ENCODE data around the gene TELO2. TPM values are rescaled to one million over a fixed set of nuclear protein-coding genes. Genes with fewer than 3 reads are reported as not detected.

The TELO2 gene
- total RNA-seq, 4 donors from 2014 or later = 23.1 to 40.0 (median 34.1) TPM

- intact Hi-C loops (cut with DNase I; ENCODE audit: low total_unique reads) = no loop called here
- H3K4me3 ChIP-seq (ENCODE audit: low read depth, poor library complexity, severe bottlenecking) = no peak overlapping the region
- 39 to 46% methylated on average over 33 of the region's 35 CpGs for WGBS, 2 donors
- peak; percentile 66 to 93 for DNase-seq (ENCODE audit: low spot score in 2 of 2)
- TF ChIP-seq POLR2A (IDR thresholded peaks at IDR 0.05) = no peak
These were observed 37.9 kb downstream of the TELO2 start for GRCh38 chr16:1530883-1531637.

DNA sequence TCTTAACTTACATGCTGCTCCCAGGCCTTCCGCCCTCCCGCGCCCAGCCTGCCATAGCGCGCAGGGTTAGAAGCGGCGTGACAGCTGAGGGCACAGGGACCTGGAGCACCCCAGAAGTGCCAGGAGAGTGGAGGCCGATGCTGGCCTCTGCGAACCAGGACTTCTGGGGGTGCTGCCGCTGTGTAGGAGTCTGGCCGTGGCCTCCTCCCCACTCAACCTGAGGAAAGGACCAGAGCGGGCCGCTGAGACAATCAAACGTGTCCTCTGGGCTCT, 38.4 kb downstream of the TELO2 start:
- intact Hi-C loops (cut with DNase I; ENCODE audit: low total_unique reads) = no loop called here
- no peak overlapping the region for H3K4me3 ChIP-seq (ENCODE audit: low read depth, poor library complexity, severe bottlenecking)
- no peak for DNase-seq (ENCODE audit: low spot score in 2 of 2)
- 66 to 74% methylated on average over 13 to 14 of the region's 14 CpGs for WGBS, 2 donors
- TF ChIP-seq, protein P1, sequence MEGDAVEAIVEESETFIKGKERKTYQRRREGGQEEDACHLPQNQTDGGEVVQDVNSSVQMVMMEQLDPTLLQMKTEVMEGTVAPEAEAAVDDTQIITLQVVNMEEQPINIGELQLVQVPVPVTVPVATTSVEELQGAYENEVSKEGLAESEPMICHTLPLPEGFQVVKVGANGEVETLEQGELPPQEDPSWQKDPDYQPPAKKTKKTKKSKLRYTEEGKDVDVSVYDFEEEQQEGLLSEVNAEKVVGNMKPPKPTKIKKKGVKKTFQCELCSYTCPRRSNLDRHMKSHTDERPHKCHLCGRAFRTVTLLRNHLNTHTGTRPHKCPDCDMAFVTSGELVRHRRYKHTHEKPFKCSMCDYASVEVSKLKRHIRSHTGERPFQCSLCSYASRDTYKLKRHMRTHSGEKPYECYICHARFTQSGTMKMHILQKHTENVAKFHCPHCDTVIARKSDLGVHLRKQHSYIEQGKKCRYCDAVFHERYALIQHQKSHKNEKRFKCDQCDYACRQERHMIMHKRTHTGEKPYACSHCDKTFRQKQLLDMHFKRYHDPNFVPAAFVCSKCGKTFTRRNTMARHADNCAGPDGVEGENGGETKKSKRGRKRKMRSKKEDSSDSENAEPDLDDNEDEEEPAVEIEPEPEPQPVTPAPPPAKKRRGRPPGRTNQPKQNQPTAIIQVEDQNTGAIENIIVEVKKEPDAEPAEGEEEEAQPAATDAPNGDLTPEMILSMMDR (IDR thresholded peaks at IDR 0.05) = no peak
- TF ChIP-seq POLR2A (IDR thresholded peaks at IDR 0.05) = no peak

- intact Hi-C loops (cut with DNase I; ENCODE audit: low total_unique reads) = no loop called here
- 24 to 38% methylated on average over 22 to 25 of the region's 28 CpGs for WGBS, 2 donors
- DNase-seq (ENCODE audit: low spot score in 2 of 2) = peak; percentile 71 to 93
- TF ChIP-seq, protein P1 (IDR thresholded peaks at IDR 0.05) = no peak
- no peak for TF ChIP-seq POLR2A (IDR thresholded peaks at IDR 0.05)
- H3K4me3 ChIP-seq (ENCODE audit: low read depth, poor library complexity, severe bottlenecking) = no peak overlapping the region
These were observed 39.1 kb downstream of the TELO2 start for GRCh38 chr16:1532081-1532760.

GRCh38 chr16:1532771-1533170, 39.6 kb downstream of the TELO2 start:
- 53 to 69% methylated on average over 10 of the region's 10 CpGs for WGBS, 2 donors
- no peak overlapping the region for H3K4me3 ChIP-seq (ENCODE audit: low read depth, poor library complexity, severe bottlenecking)
- intact Hi-C loops (cut with DNase I; ENCODE audit: low total_unique reads) = no loop called here
- DNase-seq (ENCODE audit: low spot score in 2 of 2) = no peak
- no peak for TF ChIP-seq POLR2A (IDR thresholded peaks at IDR 0.05)
- TF ChIP-seq, protein P1 (IDR thresholded peaks at IDR 0.05) = no peak

GRCh38 chr16:1533443-1533951, 40.3 kb downstream of the TELO2 start, which contains the start of gene TMEM204:
Gene TMEM204 (plus strand): TSS chr16:1533666. CDS start chr16:1534276, 610 bp downstream.
- 0 to 29% methylated on average over 14 to 27 of the region's 27 CpGs for WGBS, 2 donors
- intact Hi-C loops (cut with DNase I; ENCODE audit: low total_unique reads) = no loop called here
- peak; percentile 69 to 94 for DNase-seq (ENCODE audit: low spot score in 2 of 2)
- TF ChIP-seq, protein P1 (IDR thresholded peaks at IDR 0.05) = no peak
- TF ChIP-seq POLR2A (IDR thresholded peaks at IDR 0.05) = no peak
- H3K4me3 ChIP-seq (ENCODE audit: low read depth, poor library complexity, severe bottlenecking) = peak within 1 kb of the TSS; percentile 50

All from lower leg skin (tissue), 4 donors.